H1 (cell line): ENCODE data around the gene MMP17. TPM values are rescaled to one million over a fixed set of nuclear protein-coding genes. Genes with fewer than 3 reads are reported as not detected.

Source experiments
- ATF3 ChIP-seq: IDR thresholded peaks from 2 replicates; pipeline ENCODE4 v1.6.1; 2011; ENCODE audit warnings: low read depth, mild to moderate bottlenecking, low read length; ENCODE audit not compliant: insufficient read depth
- BACH1 ChIP-seq: IDR thresholded peaks from 2 replicates; pipeline ENCODE4 v1.6.1; 2012; ENCODE audit warnings: low read length, improper control_type of control experiment
- CTBP2 ChIP-seq: IDR thresholded peaks from 2 replicates; pipeline ENCODE4 v1.7.0; 2011; ENCODE audit warnings: borderline replicate concordance, mild to moderate bottlenecking, moderate library complexity, mixed read lengths, low read length; ENCODE audit not compliant: insufficient read depth, insufficient read length
- CTCF ChIP-seq, 3 experiments: IDR thresholded peaks; 1 replicate in 2 of 3; 2 replicates in 1 of 3; pipeline versions ENCODE4 v1.5.1 to v1.6.1; 2011; ENCODE audit warnings: low read length in 3 of 3, mild to moderate bottlenecking in 3 of 3, inconsistent platforms in 2 of 3, low read depth in 1 of 3, moderate library complexity in 1 of 3; ENCODE audit not compliant: insufficient read depth in 1 of 3; ENCODE audit errors: control extremely low read depth in 1 of 3
- EGR1 ChIP-seq: IDR thresholded peaks from 2 replicates; pipeline ENCODE4 v1.6.1; 2011; ENCODE audit warnings: low read depth, low read length, borderline replicate concordance
- FOSL1 ChIP-seq: IDR thresholded peaks from 2 replicates; pipeline ENCODE4 v1.6.1; 2011; ENCODE audit warnings: mild to moderate bottlenecking, low read depth, low read length, moderate library complexity; ENCODE audit not compliant: insufficient read depth
- GTF2F1 ChIP-seq: IDR thresholded peaks from 2 replicates; pipeline ENCODE4 v1.6.1; 2012; ENCODE audit warnings: low read depth, low read length, improper control_type of control experiment, borderline replicate concordance
- KDM4A ChIP-seq: IDR thresholded peaks from one replicate; pipeline ENCODE4 v1.7.1; 2012; ENCODE audit warnings: low read depth, mild to moderate bottlenecking, moderate library complexity, low read length, inconsistent platforms; ENCODE audit not compliant: severe bottlenecking
- MAFK ChIP-seq: IDR thresholded peaks from 2 replicates; pipeline ENCODE4 v1.6.1; 2012; ENCODE audit warnings: low read depth, mild to moderate bottlenecking, improper control_type of control experiment, low read length
- NANOG ChIP-seq: IDR thresholded peaks from 2 replicates; pipeline ENCODE4 v1.6.1; 2011; ENCODE audit warnings: low read length, low read depth, mild to moderate bottlenecking, inconsistent platforms; ENCODE audit not compliant: insufficient read depth, poor library complexity, severe bottlenecking
- POU5F1 ChIP-seq: IDR thresholded peaks from 2 replicates; pipeline ENCODE4 v1.6.1; 2011; ENCODE audit warnings: low read depth, mild to moderate bottlenecking, low read length, moderate library complexity
- RXRA ChIP-seq: IDR thresholded peaks from 2 replicates; pipeline ENCODE4 v1.6.1; 2011; ENCODE audit warnings: low read depth, mild to moderate bottlenecking, low read length, moderate library complexity; ENCODE audit not compliant: insufficient read depth
- polyA plus RNA-seq, 7 experiments: library from polyadenylated mRNA; depleted of rRNA in 3 of 7; stranded (reverse) in 5 of 7; unstranded in 2 of 7; fragments of >200 nt in 5 of 7; fragments of 200-250 nt in 2 of 7; gene quantifications; 1 replicate in 5 of 7; 2 replicates in 1 of 7; 4 replicates in 1 of 7; pipeline versions ENCODE4 v1.2.1 to v1.2.3, GENCODE V29; 2011 to 2013; ENCODE audit warnings: missing spikeins in 2 of 7, mixed read lengths in 2 of 7
- total RNA-seq: library from RNA; stranded (reverse); fragmentation: NEBNext Ultra II Directional; extraction: Animal tissue kit (Norgen Biotek cat#: 25700); gene quantifications from 2 replicates; pipeline ENCODE4 v1.2.1, GENCODE V29; 2021

MMP17 gene
- total and polyA plus RNA-seq, 2 of the 8 experiments (the other 6 are each of a cell fraction or from before 2014, with no cell fraction given): 41.3 to 53.8 TPM

DNA sequence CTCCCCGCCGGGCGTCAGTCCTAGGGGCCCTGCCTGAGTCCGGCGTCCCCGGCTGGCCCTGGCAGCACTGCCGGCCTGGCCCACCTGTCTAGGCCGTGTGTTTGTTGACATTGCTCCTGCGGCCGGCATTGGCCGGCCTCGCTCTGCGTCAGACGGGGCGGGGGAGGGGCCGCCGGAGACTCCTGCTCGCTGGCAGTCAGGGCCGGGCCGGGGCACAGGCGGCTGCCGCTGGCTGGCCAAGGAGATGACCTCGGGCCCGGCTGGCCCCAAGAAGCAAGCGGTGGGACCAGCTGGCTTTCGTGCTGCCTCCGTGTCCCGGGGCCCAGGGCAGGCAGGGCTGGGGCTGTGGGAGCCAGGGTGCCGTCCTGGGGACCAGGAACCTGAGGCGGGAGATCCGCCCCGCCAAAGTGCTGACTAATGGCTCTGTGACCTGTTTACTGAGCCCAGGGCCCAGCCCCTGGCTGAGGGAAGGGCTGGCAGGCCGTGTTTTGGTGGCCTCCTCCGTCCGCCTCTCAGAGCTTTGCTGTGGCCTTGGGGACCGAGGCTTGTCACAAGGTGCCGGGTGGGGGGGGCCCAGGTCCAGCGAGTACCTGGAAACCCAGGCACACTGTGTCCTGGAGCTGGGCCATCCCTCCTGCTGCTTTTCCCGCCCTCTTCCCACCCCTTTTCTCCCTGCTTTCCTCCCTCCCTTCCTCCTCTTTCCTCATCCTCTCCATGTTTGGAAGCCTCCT lies 68.1 kb downstream of the MMP17 start (continued):
- TF ChIP-seq RXRA: no peak
- TF ChIP-seq POU5F1: no peak
- TF ChIP-seq FOSL1: no peak
- peak; percentile 85; the same call in 1 of the 2 replicates for TF ChIP-seq MAFK
- no peak for TF ChIP-seq KDM4A
- no peak for TF ChIP-seq CTBP2
- no peak for TF ChIP-seq EGR1
- no peak for TF ChIP-seq GTF2F1
- no peak for TF ChIP-seq CTCF (IDR thresholded peaks at IDR 0.05; ENCODE audit: control extremely low read depth in 1 of 3, insufficient read depth in 1 of 3, low read depth in 1 of 3, low read length in 3 of 3)
- TF ChIP-seq ATF3: no peak
- no peak for TF ChIP-seq NANOG
- peak; percentile 88 for TF ChIP-seq BACH1
